HCT116 (cell line): ENCODE measurements around the gene TBC1D13. TPM values are rescaled to one million over a fixed set of nuclear protein-coding genes. Genes with fewer than 3 reads are reported as not detected.

Source experiments
- ATAC-seq: fragments of 200-7000 bp; cut with Tn5 transposase; 2 replicates; pipeline ENCODE4 v1.9.1; 2020; ENCODE audit warnings: mild to moderate bottlenecking, moderate library complexity
- BruUV-seq: library from RNA; stranded (reverse); fragments of 400-500 nt; replicated peaks from 2 replicates; lab custom pipeline; 2021; lab: Mats Ljungman, UMichigan
- CTCF ChIA-PET: fragments of 300-600 bp; sonication (Branson Sonifier 250); formaldehyde crosslinking; loops from one replicate; lab custom pipeline; 2021; ENCODE audit warnings: antibody characterized with exemption; lab: Charles Lee
- POLR2A ChIA-PET: fragments of 300-600, 350-600 bp; sonication (Branson Sonifier 250); formaldehyde crosslinking; loops from one replicate; lab custom pipeline; 2021; ENCODE audit warnings: antibody characterized with exemption; lab: Charles Lee
- RAD21 ChIA-PET, 2 experiments: fragments of 300-600 bp; sonication (Branson Sonifier 250); formaldehyde crosslinking; loops; one replicate each; lab custom pipeline; 2023; ENCODE audit warnings: low total read pairs in 2 of 2; ENCODE audit not compliant: uncharacterized antibody in 2 of 2, unreplicated experiment in 2 of 2, low non-redundant PET in 1 of 2; lab: Charles Lee
- DNase-seq: peaks from one replicate; pipeline ENCODE4 v3.0.0-alpha.2; 2010; ENCODE audit warnings: low read depth, low spot score
- H2AFZ ChIP-seq: fragments of 200-600 bp; shearing (Covaris generic), sonication (generic); 2 replicates; pipeline ENCODE4 v1.6.1; 2017; ENCODE audit warnings: low read depth, mixed run types, mixed read lengths, antibody characterized with exemption, low read length; ENCODE audit not compliant: poor library complexity, severe bottlenecking
- H3K27ac ChIP-seq: 2 replicates; pipeline ENCODE4 v1.5.1; 2012; ENCODE audit warnings: low read depth, low read length
- H3K27me3 ChIP-seq: fragments of 200-600 bp; sonication (generic); 2 replicates; pipeline ENCODE4 v1.6.1; 2016; ENCODE audit warnings: mixed run types, low read length, mixed read lengths; ENCODE audit not compliant: insufficient read depth
- H3K36me3 ChIP-seq, 2 experiments: fragments of 200-500 bp in 1 of 2; fragments of 200-600 bp in 1 of 2; sonication (Bioruptor generic) in 1 of 2; sonication (generic) in 1 of 2; 2 replicates each; pipeline versions ENCODE4 v1.5.1 to v1.6.1; 2014 to 2016; ENCODE audit warnings: low read length in 2 of 2, inconsistent platforms in 1 of 2, mixed read lengths in 1 of 2, mixed run types in 1 of 2; ENCODE audit not compliant: insufficient read depth in 2 of 2, control insufficient read depth in 1 of 2
- H3K4me1 ChIP-seq, 2 experiments: fragments of 200-600 bp in 1 of 2; sonication (generic) in 1 of 2; 2 replicates each; pipeline versions ENCODE4 v1.5.1 to v1.6.1; 2012 to 2017; ENCODE audit warnings: low read length in 2 of 2, inconsistent platforms in 1 of 2, mild to moderate bottlenecking in 1 of 2, mixed read lengths in 1 of 2, mixed run types in 1 of 2, moderate library complexity in 1 of 2; ENCODE audit not compliant: insufficient read depth in 2 of 2, control insufficient read depth in 1 of 2
- H3K4me2 ChIP-seq: fragments of 200-600 bp; sonication (generic); 2 replicates; pipeline ENCODE4 v1.6.1; 2017; ENCODE audit warnings: mixed run types, low read length, mixed read lengths
- H3K4me3 ChIP-seq, 2 experiments: fragments of 200-600 bp in 1 of 2; sonication (generic) in 1 of 2; replicated peaks in 1 of 2; 2 replicates each; pipeline ENCODE4 v1.5.1; 2011 to 2016; ENCODE audit warnings: low read length in 2 of 2, control low read depth in 1 of 2, low read depth in 1 of 2, mild to moderate bottlenecking in 1 of 2, mixed read lengths in 1 of 2, mixed run types in 1 of 2
- H3K79me2 ChIP-seq: fragments of 200-600 bp; sonication (generic); 2 replicates; pipeline ENCODE4 v1.6.1; 2017; ENCODE audit warnings: mild to moderate bottlenecking, mixed run types, low read length, moderate library complexity, mixed read lengths; ENCODE audit not compliant: insufficient read depth
- H3K9ac ChIP-seq: fragments of 200-600 bp; sonication (generic); 2 replicates; pipeline ENCODE4 v1.6.1; 2016; ENCODE audit warnings: low read length, mixed read lengths
- H3K9me2 ChIP-seq: fragments of 200-600 bp; sonication (generic), shearing (Covaris generic); 2 replicates; pipeline ENCODE4 v1.6.1; 2017; ENCODE audit warnings: mixed run types, mild to moderate bottlenecking, moderate library complexity; ENCODE audit not compliant: insufficient read depth
- H3K9me3 ChIP-seq, 2 experiments: fragments of 200-500 bp in 1 of 2; fragments of 200-600 bp in 1 of 2; sonication (Bioruptor generic) in 1 of 2; sonication (generic) in 1 of 2; 2 replicates each; pipeline ENCODE4 v1.6.1; 2014 to 2017; ENCODE audit warnings: low read length in 2 of 2, mixed read lengths in 2 of 2, inconsistent platforms in 1 of 2, low read depth in 1 of 2, mild to moderate bottlenecking in 1 of 2, mixed run types in 1 of 2, moderate library complexity in 1 of 2; ENCODE audit not compliant: control insufficient read depth in 1 of 2, insufficient read depth in 1 of 2
- H4K20me1 ChIP-seq: fragments of 200-600 bp; sonication (generic), shearing (Covaris generic); 2 replicates; pipeline ENCODE4 v1.6.1; 2017; ENCODE audit warnings: mixed run types, mild to moderate bottlenecking, moderate library complexity; ENCODE audit not compliant: insufficient read depth
- CBX3 ChIP-seq: IDR thresholded peaks from 2 replicates; pipeline ENCODE4 v1.6.1; 2012; ENCODE audit warnings: low read depth
- EGR1 ChIP-seq: IDR thresholded peaks from 2 replicates; pipeline ENCODE4 v1.6.1; 2012; ENCODE audit warnings: low read depth
- ELF1 ChIP-seq: IDR thresholded peaks from 2 replicates; pipeline ENCODE4 v1.6.1; 2012; ENCODE audit warnings: low read depth, borderline replicate concordance
- EZH2 ChIP-seq: fragments of 200-600 bp; sonication (generic); IDR thresholded peaks from 2 replicates; pipeline ENCODE4 v1.6.1; 2017; ENCODE audit warnings: antibody characterized with exemption, mixed run types
- EZH2phosphoT487 ChIP-seq: fragments of 200-600 bp; IDR thresholded peaks from 2 replicates; pipeline ENCODE4 v1.6.1; 2018; ENCODE audit warnings: antibody characterized with exemption, borderline replicate concordance
- MAX ChIP-seq: IDR thresholded peaks from 2 replicates; pipeline ENCODE4 v1.6.1; 2012
- POLR2AphosphoS5 ChIP-seq: IDR thresholded peaks from 2 replicates; pipeline ENCODE4 v1.6.1; 2011; ENCODE audit warnings: mild to moderate bottlenecking, low read depth, low read length, moderate library complexity
- RAD21 ChIP-seq: IDR thresholded peaks from 2 replicates; pipeline ENCODE4 v1.6.1; 2012; ENCODE audit warnings: low read depth, mild to moderate bottlenecking
- REST ChIP-seq: IDR thresholded peaks from 2 replicates; pipeline ENCODE4 v1.6.1; 2012; ENCODE audit warnings: low read depth
- SIN3A ChIP-seq: IDR thresholded peaks from 2 replicates; pipeline ENCODE4 v1.6.1; 2012; ENCODE audit warnings: low read depth
- SP1 ChIP-seq: IDR thresholded peaks from 2 replicates; pipeline ENCODE4 v1.6.1; 2012; ENCODE audit warnings: low read depth
- TCF7L2 ChIP-seq: IDR thresholded peaks from 2 replicates; pipeline ENCODE4 v1.7.0; 2011; ENCODE audit warnings: borderline replicate concordance, inconsistent platforms; ENCODE audit not compliant: insufficient read depth, insufficient read length; ENCODE audit errors: extremely low read depth
- ZBTB33 ChIP-seq: IDR thresholded peaks from 2 replicates; pipeline ENCODE4 v1.6.1; 2011; ENCODE audit warnings: mild to moderate bottlenecking, low read length, moderate library complexity; ENCODE audit not compliant: insufficient replicate concordance; ENCODE audit errors: extremely low read depth
- ZFX ChIP-seq: fragments of 450-650 bp; IDR thresholded peaks from 2 replicates; pipeline ENCODE4 v1.6.1; 2017
- intact Hi-C: fragments of 100-400 bp; cut with micrococcal nuclease; formaldehyde crosslinking; loops from 2 replicates; pipeline ENCODE4 v1.10.0; 2022
- total RNA-seq: library from RNA; stranded (reverse); gene quantifications from one replicate; pipeline ENCODE4 v1.2.1, GENCODE V29; 2021; ENCODE audit not compliant: unreplicated experiment

The TBC1D13 gene
- total RNA-seq, 1 experiment from 2014 or later, result 17.5 TPM

- Histone ChIP-seq H2AFZ (no peak overlapping the region), H3K9ac (no peak overlapping the region), H4K20me1 (no peaks in the 10 kb centered on the region), H3K9me2 (no peaks in the 10 kb centered on the region), H3K79me2 (no peaks in the 10 kb centered on the region), H3K4me2 (no peak overlapping the region), H3K4me1 (peaks cover 2% of the 10 kb centered on the region in 2 experiments; a peak in 2 of 4 replicates), H3K36me3 (no peaks in the 10 kb centered on the region), H3K27ac (no peak overlapping the region), H3K27me3 (no peaks in the 10 kb centered on the region), H3K4me3 (no peak overlapping the region), H3K9me3 (no peaks in the 10 kb centered on the region)
- intact Hi-C loops, result no loop called here
- RAD21 ChIA-PET, result no interaction called here
- no peak for ATAC-seq
- POLR2A ChIA-PET, result no interaction called here
- no peak for TF ChIP-seq SIN3A
- TF ChIP-seq TCF7L2, result no peak
- CTCF ChIA-PET, result interaction anchor here (0.6 kb wide), 1 partner anchor 251 kb away, joined by 3 read pairs; no protein-coding TSS in a partner anchor
- BruUV-seq, result no TSS peak
- DNase-seq, result no peak
These were observed 21.6 kb upstream of the TBC1D13 start for GRCh38 chr9:128765499-128765898.

- no peak overlapping the region for H3K4me3 ChIP-seq
- H3K27me3 ChIP-seq, result no peaks in the 10 kb centered on the region
- no peak overlapping the region for H3K9ac ChIP-seq
- DNase-seq (no peak), ATAC-seq (no peak)
- ChIA-PET POLR2A (no interaction called here), CTCF (no interaction called here), RAD21 (no interaction called here)
- intact Hi-C loops, result no loop called here
- no peaks in the 10 kb centered on the region for H3K36me3 ChIP-seq
- no peak overlapping the region for H3K4me2 ChIP-seq
- H2AFZ ChIP-seq, result no peak overlapping the region
- H3K79me2 ChIP-seq, result no peaks in the 10 kb centered on the region
- H3K4me1 ChIP-seq, result peaks cover 11 to 23% of the 10 kb centered on the region in 2 experiments; a peak in 3 of 4 replicates
- no peaks in the 10 kb centered on the region for H3K9me2 ChIP-seq
- H3K9me3 ChIP-seq, result no peaks in the 10 kb centered on the region
- no TSS peak for BruUV-seq
- no peak overlapping the region for H3K27ac ChIP-seq
- H4K20me1 ChIP-seq, result no peaks in the 10 kb centered on the region
- TF ChIP-seq REST (no peak), CBX3 (no peak), EZH2 (no peak), ZFX (no peak), SP1 (no peak), EZH2phosphoT487 (no peak), MAX (no peak), ZBTB33 (no peak), SIN3A (no peak), POLR2AphosphoS5 (no peak), EGR1 (no peak), RAD21 (no peak), ELF1 (no peak)
These were observed 18.4 kb upstream of the TBC1D13 start for GRCh38 chr9:128768606-128769005.
